PFSK-1 (cell line): ENCODE measurements around the gene ZNRF2.

ENCODE experiments used
- POLR2AphosphoS5 ChIP-seq: IDR thresholded peaks from 2 replicates; pipeline ENCODE4 v1.6.1; 2012; ENCODE audit warnings: low read depth, mild to moderate bottlenecking, control low read depth, low read length, moderate library complexity
- TAF1 ChIP-seq: IDR thresholded peaks from 2 replicates; pipeline ENCODE4 v1.6.1; 2012; ENCODE audit warnings: low read length, control low read depth, borderline replicate concordance; ENCODE audit not compliant: insufficient read depth

DNA sequence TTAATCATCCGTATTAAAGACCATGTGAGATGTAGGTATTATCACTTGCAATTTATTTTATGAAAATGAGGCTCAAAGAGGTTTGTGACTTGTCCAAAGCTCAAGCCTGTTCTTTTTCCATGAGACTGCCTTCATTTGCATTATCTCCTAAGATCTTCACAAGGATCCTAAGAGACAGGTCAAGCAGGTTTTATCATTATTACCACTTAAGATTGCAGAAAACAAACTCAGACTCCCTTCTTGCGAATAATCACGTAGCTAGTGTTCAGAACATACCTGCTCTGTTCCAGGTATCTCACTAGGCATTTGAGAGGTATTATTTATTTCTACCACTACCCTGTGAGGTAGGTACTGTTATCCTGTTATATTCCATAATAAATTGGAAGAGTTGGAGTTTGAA lies 64.8 kb downstream of the ZNRF2 start:
- TF ChIP-seq POLR2AphosphoS5 (no peak), TAF1 (no peak)
